Muscle layer of duodenum (tissue), 2 donors: Measurements from ENCODE around the gene PLD2.
"Not testable (repeated sequence)": the region's sequence is repeated elsewhere in the genome, so short reads cannot be mapped to it uniquely, and the experiment has no call there.

Source experiments
- H3K27ac ChIP-seq: one replicate; pipeline ENCODE4 v1.7.0; 2013; ENCODE audit warnings: mild to moderate bottlenecking, low read length
- H3K27me3 ChIP-seq: one replicate; pipeline ENCODE4 v1.7.0; 2013; ENCODE audit warnings: low read depth, mild to moderate bottlenecking, control low read depth, low read length
- H3K36me3 ChIP-seq, 2 donors: one replicate each; pipeline ENCODE4 v1.7.0; 2013; ENCODE audit warnings: low read length in 2 of 2, control low read depth in 1 of 2, mild to moderate bottlenecking in 1 of 2; ENCODE audit not compliant: insufficient read depth in 2 of 2, control insufficient read depth in 1 of 2
- H3K4me1 ChIP-seq, 2 donors: one replicate each; pipeline ENCODE4 v1.7.0; 2013; ENCODE audit warnings: low read length in 2 of 2, mild to moderate bottlenecking in 2 of 2, control low read depth in 1 of 2, moderate library complexity in 1 of 2; ENCODE audit not compliant: insufficient read depth in 2 of 2, control insufficient read depth in 1 of 2
- H3K4me3 ChIP-seq, 2 donors: one replicate each; pipeline ENCODE4 v1.7.0; 2013; ENCODE audit warnings: low read length in 2 of 2, low read depth in 1 of 2, mild to moderate bottlenecking in 1 of 2
- H3K9me3 ChIP-seq, 2 donors: one replicate each; pipeline ENCODE4 v1.7.0; 2013; ENCODE audit warnings: low read length in 2 of 2, control low read depth in 1 of 2, mild to moderate bottlenecking in 1 of 2; ENCODE audit not compliant: control insufficient read depth in 1 of 2
- donor health status: healthy.

PLD2 gene

DNA sequence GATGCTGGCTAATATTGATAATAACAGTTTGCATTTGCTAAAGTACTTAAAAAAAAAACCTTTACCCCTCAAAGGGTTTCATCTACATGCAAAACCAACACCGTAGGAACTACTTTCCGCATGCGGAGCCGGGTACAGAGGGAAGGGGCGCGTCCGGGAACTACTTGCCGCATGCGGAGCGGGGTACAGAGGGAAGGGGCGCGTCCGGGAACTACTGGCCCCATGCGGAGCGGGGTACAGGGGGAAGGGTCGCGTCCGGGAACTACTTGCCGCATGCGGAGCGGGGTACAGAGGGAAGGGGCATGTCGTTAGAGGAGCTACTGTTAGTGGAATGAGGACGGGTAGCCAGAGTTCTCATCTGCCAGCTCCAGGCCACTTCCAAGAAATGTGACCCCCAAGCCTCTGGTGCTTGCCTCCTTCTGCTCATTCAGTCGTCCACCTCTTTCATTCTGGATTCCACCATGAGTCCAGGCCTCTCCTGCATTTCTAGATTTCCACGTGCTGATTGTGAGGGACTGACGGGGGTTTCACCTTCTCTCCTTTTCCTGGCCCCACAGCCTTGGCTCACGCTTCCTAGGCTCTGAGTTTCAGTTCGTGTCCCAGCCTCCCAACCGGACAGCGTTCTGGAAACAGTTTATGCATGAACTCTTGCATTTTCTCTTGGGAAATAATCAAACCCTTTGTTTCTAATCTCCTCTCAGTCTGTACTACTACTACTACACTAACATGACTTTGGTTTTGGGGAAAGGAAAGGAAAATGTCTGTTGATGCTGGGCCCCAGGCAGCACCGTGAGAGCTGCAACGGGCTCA, 53.1 kb downstream of the PLD2 start:
- no peak overlapping the region for H3K4me3 ChIP-seq
- no peaks in the 10 kb centered on the region for H3K9me3 ChIP-seq
- H3K27me3 ChIP-seq: no peaks in the 10 kb centered on the region
- peaks cover 7 to 22% of the 10 kb centered on the region in 2 donors for H3K4me1 ChIP-seq
- H3K36me3 ChIP-seq: peaks cover 0 to 5% of the 10 kb centered on the region in 2 donors
- no peak overlapping the region for H3K27ac ChIP-seq

DNA sequence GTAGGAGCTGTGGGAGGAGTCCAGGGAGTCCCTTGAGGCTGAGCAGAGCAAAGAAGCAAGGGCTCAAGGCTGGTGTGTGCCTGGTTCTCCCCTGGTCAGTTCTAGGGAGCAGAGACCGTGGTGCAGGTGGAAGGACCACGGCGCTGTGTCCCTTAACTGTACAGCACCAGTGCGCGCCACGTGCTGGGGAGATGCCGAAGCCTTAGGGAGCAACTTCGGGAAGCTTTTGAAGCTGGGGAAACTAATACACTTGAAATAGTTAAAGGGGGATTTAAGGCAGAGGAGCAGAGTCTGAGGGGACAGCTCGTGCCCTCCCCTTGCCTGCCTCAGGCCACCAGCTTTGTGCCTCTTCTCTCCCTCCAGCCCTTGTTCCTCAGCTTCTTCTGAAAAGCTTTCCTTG, 53.7 kb downstream of the PLD2 start:
- Histone ChIP-seq H3K27ac (no peak overlapping the region), H3K9me3 (no peaks in the 10 kb centered on the region), H3K36me3 (peaks cover 0 to 5% of the 10 kb centered on the region in 2 donors), H3K4me3 (no peak overlapping the region), H3K4me1 (peaks cover 7 to 22% of the 10 kb centered on the region in 2 donors), H3K27me3 (no peaks in the 10 kb centered on the region)

DNA sequence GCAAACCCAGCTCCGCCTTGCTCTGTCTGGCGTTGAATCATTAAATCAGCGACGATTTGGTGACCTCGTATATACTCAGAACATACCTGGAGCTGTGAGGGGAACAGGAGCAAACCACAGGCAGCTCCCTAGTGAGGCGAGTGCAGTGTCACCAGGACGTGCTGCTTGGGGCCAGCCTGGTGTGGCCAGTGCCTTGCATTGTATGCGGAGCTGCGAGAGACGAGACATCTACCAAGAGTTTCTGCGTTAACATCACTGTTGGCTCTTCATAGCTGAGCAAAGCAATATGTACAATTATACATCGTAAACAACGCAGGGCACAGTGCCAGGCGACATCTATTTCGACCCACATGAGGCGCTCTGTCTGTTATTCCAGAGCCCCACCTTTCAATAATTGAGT, 54.1 kb downstream of the PLD2 start:
- Histone ChIP-seq H3K4me1 (peaks cover 7 to 22% of the 10 kb centered on the region in 2 donors), H3K27me3 (no peaks in the 10 kb centered on the region), H3K36me3 (peaks cover 0 to 5% of the 10 kb centered on the region in 2 donors), H3K27ac (no peak overlapping the region), H3K9me3 (no peaks in the 10 kb centered on the region), H3K4me3 (no peak overlapping the region)

DNA sequence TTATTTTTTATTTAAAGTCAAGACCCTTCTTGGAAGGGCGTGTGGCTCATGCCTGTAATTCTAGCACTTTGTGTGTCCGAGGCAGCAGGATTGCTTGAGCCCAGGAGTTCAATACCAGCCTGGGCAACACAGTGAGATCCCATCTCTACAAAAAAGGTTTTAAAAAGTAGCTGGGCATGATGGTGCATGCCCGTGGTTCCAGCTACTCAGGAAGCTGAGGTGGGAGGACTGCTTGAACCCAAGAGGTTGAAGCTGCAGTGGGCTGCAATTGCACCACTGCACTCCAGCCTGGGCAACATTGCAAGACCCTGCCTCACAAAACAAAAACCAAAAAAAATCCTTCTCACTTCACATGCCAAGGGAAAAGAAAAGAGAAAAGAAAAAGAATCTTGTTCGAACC, 55.8 kb downstream of the PLD2 start:
- H3K4me3 ChIP-seq: no peak overlapping the region
- no peaks in the 10 kb centered on the region for H3K9me3 ChIP-seq
- H3K4me1 ChIP-seq: peaks cover 7 to 18% of the 10 kb centered on the region in 2 donors
- no peaks in the 10 kb centered on the region for H3K27me3 ChIP-seq
- H3K36me3 ChIP-seq: peaks cover 0 to 5% of the 10 kb centered on the region in 2 donors
- no peak overlapping the region for H3K27ac ChIP-seq

DNA sequence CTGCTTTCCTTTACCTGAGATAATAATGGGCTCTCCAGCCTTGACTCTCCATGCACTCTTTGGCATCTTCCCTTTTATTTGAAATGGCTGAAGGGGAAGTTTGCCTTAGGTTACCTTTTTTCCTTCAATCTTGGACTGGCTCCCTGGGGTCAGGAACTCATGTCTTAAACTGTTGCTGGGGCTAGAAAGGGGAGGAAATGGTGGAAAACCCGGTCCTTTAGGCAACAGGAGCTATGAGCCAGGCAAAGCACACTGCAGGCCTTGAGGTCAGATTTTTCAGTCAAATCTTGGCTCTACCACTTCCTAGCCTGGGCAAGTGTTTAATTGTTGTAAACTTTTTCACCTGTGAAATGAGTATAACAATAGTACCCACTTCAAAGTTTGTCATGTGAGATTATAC, 56.4 kb downstream of the PLD2 start:
- H3K36me3 ChIP-seq: peaks cover 0 to 5% of the 10 kb centered on the region in 2 donors
- no peaks in the 10 kb centered on the region for H3K9me3 ChIP-seq
- H3K4me1 ChIP-seq: peaks cover 7 to 13% of the 10 kb centered on the region in 2 donors
- H3K27me3 ChIP-seq: no peaks in the 10 kb centered on the region
- H3K4me3 ChIP-seq: no peak overlapping the region
- H3K27ac ChIP-seq: no peak overlapping the region

DNA sequence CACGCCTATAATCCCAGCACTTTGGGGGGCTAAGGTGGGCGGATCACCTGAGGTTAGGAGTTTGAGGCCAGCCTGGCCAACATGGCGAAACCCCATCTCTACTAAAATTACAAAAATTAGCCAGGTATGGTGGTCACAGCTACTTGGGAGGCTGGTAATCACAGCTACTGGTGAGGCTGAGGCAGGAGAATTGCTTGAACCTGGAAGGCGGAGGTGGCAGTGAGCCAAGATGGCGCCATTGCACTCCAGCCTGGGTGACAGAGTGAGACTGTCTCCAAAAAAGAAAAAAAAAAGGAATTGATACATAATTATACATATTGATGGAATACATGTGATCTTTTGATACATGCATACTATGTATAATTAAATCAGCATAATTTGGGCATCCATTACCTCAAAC, 60.6 kb downstream of the PLD2 start:
- H3K4me1 ChIP-seq, H3K9me3 ChIP-seq, H3K36me3 ChIP-seq, H3K27me3 ChIP-seq, H3K27ac ChIP-seq, H3K4me3 ChIP-seq: not testable (repeated sequence)

DNA sequence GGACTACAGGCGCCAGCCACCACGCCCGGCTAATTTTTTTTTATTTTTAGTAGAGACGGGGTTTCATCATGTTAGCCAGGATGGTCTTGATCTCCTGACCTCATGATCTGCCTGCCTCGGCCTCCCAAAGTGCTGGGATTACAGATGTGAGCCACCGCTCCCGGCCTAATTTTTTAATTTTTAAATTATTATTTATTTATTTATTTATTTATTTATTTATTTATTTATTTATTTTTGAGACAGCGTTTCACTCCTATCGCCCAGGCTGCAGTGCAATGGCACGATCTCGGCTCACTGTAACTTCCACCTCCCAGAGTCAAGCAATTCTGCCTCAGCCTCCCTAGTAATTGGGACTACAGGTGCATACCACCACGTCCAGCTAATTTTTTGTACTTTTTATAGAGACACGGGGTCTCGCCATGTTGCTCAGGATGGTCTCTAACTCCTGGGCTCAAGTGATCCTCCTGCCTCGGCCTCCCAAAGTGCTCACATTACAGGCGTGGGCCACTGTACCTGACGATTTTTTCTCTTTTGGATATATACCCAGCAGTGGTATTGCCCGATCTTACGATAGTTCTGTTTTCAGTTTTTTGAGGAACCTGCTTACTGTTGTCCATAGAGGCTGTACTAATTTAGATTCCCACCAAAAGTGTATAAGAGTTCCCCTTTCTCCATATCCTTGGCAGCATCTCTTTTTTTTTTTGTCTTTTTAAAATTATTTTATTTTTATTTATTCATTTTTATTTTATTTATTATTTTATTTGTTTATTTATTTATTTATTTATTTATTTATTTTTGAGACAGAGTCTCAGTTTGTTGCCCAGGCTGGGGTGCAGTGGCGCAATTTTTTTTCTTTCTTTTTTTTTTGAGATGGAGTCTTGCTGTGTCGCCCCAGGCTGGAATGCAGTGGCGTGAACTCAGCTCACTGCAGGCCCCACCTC, 62.4 kb downstream of the PLD2 start:
- H3K4me1 ChIP-seq, H3K27me3 ChIP-seq, H3K36me3 ChIP-seq, H3K4me3 ChIP-seq, H3K9me3 ChIP-seq, H3K27ac ChIP-seq: not testable (repeated sequence)

DNA sequence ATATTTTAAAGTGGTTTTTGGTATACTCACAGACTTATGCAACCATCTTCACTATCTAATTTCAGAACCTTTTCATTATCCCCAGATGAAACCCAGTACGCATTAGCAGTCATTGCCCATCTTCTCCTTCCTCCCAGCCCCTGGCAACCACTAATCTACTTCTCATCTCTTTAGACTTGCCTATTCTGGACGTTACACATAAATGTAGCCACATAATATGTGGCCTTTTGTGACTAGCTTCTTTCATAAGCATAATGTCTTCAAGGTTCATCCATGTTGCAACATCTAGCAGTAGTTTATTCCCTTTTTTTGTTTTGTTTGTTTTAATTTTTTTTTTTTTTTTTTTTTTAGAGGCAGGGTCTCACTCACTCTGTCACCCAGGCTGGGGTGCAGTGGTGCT, 63.9 kb downstream of the PLD2 start:
- H3K27me3 ChIP-seq: no peaks in the 10 kb centered on the region
- H3K36me3 ChIP-seq: no peaks in the 10 kb centered on the region
- no peak overlapping the region for H3K27ac ChIP-seq

DNA sequence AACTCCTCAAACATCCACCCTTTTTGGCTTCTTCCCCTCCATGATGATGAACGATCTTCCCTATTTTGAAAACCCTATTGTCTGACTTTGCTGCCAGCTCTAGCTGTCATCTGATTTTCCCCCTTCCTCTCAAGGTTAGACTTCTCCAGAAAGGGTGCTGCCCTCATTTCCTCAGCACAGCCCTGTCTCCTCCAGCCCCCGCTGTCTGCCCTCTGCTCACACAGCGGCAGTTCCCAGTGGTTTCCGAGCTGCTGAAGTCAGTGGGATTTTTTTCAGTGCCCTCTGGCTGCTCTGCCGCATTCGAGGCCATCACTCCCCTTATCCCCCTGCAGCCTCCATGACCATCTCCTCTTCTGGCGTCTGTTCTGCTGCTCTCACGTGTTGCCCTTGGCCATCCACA, 65.8 kb downstream of the PLD2 start:
- no peak overlapping the region for H3K4me3 ChIP-seq
- H3K36me3 ChIP-seq: no peaks in the 10 kb centered on the region
- H3K4me1 ChIP-seq: no peaks in the 10 kb centered on the region
- H3K27ac ChIP-seq: no peak overlapping the region
- no peaks in the 10 kb centered on the region for H3K9me3 ChIP-seq
- no peaks in the 10 kb centered on the region for H3K27me3 ChIP-seq

More for the DNA sequence above, 63.9 kb downstream of the PLD2 start:
- no peak overlapping the region for H3K4me3 ChIP-seq
- no peaks in the 10 kb centered on the region for H3K9me3 ChIP-seq
- no peaks in the 10 kb centered on the region for H3K4me1 ChIP-seq
